K562 treated with DMSO at 1 percent for 48 hours (cell line): ENCODE data around the gene GPATCH2L. TPM values are rescaled to one million over a fixed set of nuclear protein-coding genes. Genes with fewer than 3 reads are reported as not detected.

Experiments
- total RNA-seq: library from RNA; unstranded; fragments of 300-600 nt; gene quantifications from 2 replicates; pipeline ENCODE4 v1.2.3, GENCODE V29; 2022; ENCODE audit warnings: low replicate concordance; ENCODE audit errors: extremely low read depth

Gene GPATCH2L
- not detected in 2 replicates for total RNA-seq

GRCh38 chr14:76151398-76152332 is at the start of gene GPATCH2L:
Gene GPATCH2L, plus strand, starts transcription at chr14:76151922. Its CDS starts 2,442 bp downstream, at chr14:76154364.

Other genes with a start within 250 kb of the GPATCH2L start
- gene TGFB3, start 169.9 kb upstream of the GPATCH2L start, total RNA-seq: not detected in 2 replicates
- not detected in 2 replicates for gene IFT43, start 166.2 kb upstream of the GPATCH2L start, total RNA-seq
- not detected in 2 replicates for gene ESRRB, start 224.2 kb downstream of the GPATCH2L start, total RNA-seq